Breast epithelium (tissue), 3 donors: Measurements from ENCODE around the gene DCHS2.

Source experiments
- CTCF ChIP-seq, 3 donors: fragments of 450-650 bp; IDR thresholded peaks; one replicate each; pipeline ENCODE4 v1.5.1; 2016 to 2017; ENCODE audit warnings: antibody characterized with exemption in 3 of 3, mild to moderate bottlenecking in 3 of 3, moderate library complexity in 3 of 3
- POLR2A ChIP-seq: fragments of 450-650 bp; IDR thresholded peaks from one replicate; pipeline ENCODE4 v1.6.1; 2016; ENCODE audit warnings: antibody characterized with exemption, mild to moderate bottlenecking, moderate library complexity
- POLR2AphosphoS5 ChIP-seq, 3 donors: sonication (generic); formaldehyde crosslinking; IDR thresholded peaks; one replicate each; pipeline ENCODE4 v1.6.1; 2017; ENCODE audit warnings: antibody characterized with exemption in 3 of 3

- no peak for TF ChIP-seq CTCF (IDR thresholded peaks at IDR 0.05)
- no peak for TF ChIP-seq POLR2AphosphoS5 (IDR thresholded peaks at IDR 0.05)
- no peak for TF ChIP-seq POLR2A
These were observed 115.1 kb downstream of the DCHS2 start for GRCh38 chr4:154376486-154376885.
